Activated gamma-delta T cell (primary cell): ENCODE measurements around the gene SH3TC2.
"Not testable (repeated sequence)": the region's sequence is repeated elsewhere in the genome, so short reads cannot be mapped to it uniquely, and the experiment has no call there.

Experiments
- DNase-seq: peaks from one replicate; lab custom pipeline; 2025; lab: John Stamatoyannopoulos, UW
- total RNA-seq, 2 donors: gene quantifications; one replicate each; lab custom pipeline; 2026; lab: John Stamatoyannopoulos, UW

Gene SH3TC2
- total RNA-seq, result 0 to 0.09 reads per million in 2 donors

DNA sequence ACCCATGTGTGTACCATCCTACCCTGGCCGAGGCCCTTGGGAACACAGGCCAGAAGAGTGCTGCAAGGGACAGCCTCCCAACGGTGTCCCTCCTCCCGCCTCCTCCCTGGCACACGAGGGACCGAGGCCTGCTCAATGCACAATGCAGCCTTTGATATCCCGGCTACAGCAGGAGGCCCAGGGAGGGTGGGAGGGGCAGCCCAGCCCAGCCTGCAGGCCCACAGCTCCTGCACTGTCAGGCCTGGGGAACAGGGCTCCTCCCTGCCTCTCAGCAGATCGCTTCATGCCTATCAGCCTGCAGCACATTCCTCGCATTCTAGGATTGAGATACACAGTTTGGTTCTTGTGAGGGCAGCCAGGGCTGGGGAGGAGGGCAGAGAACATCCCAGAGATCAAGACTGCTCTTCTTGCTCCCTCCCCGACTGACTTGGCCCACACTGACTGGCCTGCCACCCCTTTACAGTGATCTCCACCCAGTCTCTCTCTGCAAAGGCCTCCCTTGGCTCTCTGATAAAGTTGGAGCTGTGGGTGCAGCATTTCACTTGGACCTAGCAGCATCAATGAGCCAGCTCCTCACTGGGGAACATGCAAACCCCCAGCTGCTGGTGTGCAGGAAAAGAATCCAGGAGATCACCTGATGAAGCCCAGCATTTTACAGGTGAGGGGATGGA, at the start of gene SH3TC2:
SH3TC2 (minus strand) TSS at position 46 of the 671 bp plus-strand sequence; CDS start at position 6, 40 bp downstream.
- DNase-seq, result no peak

DNA sequence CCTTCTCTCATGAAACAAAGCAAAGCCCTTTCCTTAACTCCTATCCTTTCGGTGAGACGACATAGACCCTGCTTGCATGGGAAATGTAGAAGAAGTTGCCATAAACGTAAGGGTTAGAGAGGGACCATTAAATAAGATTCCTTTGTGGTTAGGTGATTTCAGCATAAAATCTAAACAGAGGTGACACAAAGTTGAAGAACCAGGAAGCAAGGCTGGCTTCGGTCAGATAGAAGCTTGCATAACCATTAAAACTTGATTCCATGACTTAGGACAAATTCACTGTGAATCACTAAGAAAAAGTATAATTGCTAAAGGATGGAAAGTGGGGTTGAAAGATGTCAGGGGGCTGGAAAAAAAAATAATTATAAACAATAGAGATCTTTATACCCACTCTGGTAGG, 47.5 kb upstream of the SH3TC2 start:
- DNase-seq, result no peak

DNA sequence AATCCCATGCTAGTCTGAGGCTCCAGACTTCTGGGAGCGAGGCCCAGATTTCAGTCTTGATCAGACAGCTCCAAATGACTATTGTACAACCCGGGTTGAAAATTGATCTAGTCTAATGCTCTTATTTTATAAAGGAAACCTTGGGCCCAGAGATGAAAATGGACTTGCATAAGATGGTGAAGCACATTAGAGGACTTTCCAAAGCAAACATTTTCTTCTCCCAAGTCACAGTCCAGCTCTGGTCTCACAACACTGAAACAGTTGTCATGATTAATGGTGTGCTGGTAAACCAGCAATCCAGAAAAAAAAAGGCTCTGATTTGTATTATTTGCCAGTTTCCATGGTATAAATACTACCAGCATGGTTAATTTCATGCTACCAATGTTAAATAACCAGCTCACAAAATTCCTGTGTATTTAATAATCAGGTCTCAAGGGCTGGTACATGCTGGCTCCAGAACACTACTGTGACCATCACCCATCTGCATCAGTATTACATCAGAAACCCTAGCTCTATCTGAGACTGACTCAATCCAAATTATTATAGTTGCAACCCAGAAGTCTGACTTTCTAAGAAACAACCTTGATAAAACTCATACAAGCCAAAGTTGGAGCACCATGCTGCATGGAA, 45.9 kb upstream of the SH3TC2 start:
- no peak for DNase-seq

DNA sequence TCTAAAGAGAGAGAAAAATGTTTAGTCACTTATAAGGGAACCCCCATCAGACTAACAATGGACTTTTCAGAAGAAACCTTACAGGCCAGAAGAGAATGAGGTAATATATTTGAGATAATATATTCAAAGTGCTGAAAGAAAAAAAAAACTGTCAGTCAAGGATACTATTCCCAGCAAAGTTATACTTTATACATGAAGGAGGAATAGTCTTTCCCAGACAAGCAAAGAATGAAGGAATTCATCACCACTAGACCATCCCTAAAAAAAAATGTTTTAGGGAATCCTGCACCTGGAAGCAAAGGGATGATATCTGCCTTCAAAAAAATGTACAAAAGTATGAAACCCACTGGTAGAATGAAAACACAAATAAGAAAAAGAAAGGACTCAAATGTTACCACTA, 37.5 kb upstream of the SH3TC2 start:
- DNase-seq, result no peak

DNA sequence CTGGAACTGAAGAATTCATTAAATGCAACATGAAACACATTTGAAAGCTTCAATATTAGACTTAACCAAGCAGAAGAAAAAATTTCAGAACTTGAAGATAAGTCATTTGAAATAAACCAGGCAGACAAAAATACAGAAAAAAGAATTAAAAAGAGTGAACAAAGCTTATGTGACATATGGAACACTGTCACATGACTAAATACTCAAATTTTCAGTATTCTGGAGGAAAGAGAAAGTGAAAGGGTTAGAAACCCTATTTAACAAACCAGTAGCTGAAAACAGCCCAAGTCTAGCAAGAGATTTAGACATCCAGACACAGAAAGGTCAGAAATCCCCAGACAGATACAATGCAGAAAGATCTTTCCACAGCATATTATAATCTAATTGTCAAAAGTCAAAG, 37.1 kb upstream of the SH3TC2 start:
- DNase-seq, result no peak

DNA sequence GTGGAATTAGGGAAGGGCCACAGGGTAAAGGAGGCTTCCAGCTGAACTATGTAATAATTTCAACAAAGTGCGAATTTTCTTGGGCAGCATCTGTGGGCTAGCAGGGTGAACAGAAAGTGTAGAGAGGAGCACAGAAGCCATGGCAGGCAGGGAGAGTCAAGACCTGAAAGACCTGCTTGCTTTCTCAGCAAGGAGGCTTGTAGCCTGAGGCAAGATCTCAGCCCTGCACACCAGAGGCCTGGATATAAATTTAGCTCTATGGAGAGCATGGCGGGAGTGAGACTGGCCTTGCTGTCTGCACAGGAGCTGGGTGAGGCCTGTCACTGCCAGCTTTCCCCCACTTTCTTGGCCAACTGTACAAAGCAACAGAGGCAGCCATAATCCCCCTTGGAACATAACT, 32.1 kb upstream of the SH3TC2 start:
- DNase-seq, result no peak

DNA sequence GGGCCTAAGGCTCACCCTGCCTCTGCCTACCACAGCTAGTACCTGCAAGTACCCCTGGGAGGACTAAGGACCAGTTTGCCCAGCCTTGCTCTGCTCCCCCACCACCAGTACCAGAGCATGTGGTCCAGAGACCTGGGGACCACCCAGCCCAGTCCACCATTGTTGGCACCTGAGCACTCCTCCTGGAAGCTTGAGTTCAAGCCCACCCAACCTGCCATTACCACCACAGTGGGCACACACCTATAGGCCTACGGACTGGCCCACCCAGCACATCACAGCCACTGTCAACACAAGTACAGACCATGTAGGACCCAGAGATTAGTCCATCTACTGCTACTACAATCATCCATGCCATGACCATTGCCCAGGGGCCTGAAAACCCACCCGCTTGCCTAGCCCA, 30.8 kb upstream of the SH3TC2 start:
- no peak for DNase-seq

DNA sequence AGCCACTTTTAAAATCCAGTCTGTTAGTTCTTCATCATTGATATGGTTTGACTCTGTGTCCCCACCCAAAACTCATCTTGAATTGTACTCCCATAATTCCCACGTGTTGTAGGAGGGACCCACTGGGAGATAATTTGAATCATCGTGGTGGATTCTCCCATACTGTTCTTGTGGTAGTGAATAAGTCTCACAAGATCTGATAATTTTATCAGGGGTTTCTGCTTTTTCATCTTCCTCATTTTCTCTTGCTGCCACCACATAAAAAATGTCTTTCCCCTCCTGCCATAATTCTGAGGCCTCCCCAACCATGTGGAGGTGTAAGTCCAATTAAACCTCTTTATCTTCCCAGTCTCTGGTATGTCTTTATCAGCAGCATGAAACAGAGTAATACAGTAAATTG, 26.9 kb upstream of the SH3TC2 start:
- no peak for DNase-seq

DNA sequence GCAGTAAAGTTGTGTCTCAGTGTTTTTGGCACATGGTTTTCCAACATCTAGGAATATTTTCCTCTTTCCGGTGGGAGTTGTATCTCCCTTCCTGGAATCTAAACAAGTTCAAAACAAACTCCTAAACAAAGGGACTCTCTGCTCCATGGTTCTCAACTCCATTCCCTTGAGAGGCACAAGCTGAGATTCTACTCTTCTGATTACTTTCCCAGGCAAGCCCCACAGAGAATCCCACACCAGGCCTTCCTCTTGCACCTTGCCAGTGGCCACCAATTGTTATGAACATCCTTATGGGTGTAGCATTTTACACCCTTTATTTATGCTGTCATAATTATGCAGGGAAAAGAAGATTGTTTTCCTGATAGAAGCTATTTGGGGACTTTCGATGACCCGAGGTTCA, 25.8 kb upstream of the SH3TC2 start:
- no peak for DNase-seq

DNA sequence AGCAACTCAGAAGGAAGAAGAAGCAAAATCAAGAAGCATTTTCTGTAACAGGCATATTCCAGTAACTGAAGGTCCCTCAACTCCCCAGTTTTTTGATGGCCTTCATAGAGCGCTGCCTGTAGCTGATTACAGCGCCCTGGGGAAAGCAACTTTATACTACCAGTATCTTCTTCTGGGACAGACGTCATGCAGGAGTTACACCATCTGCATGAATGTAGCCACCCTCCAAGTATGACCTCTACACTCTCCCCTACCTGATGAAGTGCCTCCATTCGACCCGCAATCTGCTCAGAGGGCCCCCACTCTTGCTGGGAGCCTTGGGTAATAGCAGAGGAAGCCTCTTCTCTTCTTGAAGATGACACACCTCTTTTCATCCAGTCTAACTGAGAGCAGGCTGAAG, 21.0 kb upstream of the SH3TC2 start:
- DNase-seq, result no peak

DNA sequence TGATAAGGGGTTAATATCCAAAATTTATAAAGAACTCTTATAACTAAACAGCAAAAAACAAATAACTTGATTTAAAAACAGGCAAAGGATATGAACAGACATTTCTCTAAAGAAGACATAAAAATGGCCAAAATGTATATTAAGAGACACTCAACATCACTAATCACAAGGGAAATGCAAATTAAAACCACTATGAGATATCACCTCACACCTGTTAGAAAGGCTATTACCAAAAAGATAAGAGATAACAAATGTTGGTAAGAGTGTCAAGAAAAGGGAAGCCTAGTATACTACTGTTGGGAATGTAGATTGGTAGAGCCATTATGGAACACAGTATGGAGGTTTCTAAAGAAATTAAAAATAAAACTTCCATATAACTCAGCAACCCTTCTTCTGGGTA, 19.4 kb upstream of the SH3TC2 start:
- DNase-seq, result no peak

DNA sequence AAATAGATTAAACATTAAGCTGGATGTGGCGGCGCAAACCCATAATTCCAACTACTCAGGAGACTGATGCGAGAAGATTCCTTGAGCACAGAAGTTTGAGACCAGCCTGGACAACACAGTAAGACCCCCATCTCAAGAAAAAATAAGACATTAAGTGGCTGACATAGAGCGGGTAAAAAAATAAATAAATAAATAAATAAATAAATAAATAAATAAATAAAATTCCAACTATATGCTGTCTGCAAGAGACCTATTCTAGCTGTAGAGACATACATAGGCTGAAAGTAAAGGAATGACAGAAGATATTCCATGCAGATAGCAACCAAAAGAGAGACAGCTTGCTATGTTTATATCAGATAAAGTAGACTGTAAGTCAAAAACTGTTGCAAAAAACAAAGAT, 17.4 kb upstream of the SH3TC2 start:
- DNase-seq, result no peak

DNA sequence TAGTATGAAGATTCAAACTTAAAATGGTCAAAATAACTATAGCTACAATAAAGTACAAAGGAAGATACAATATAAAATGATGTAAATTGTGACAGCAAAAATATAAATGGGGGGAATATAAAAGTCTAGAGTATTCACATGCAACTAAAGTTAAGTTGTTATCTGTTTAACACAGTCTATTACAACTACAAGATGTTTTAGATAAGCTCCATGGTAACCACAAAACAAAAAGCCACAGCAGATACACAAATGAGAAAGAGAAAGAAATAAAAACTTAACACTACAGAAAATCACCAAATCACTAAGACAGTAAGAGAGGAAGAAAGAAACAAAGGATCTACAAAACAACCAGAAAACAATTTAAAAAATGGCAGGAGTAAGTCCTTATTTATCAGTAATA, 17.0 kb upstream of the SH3TC2 start:
- DNase-seq, result no peak

DNA sequence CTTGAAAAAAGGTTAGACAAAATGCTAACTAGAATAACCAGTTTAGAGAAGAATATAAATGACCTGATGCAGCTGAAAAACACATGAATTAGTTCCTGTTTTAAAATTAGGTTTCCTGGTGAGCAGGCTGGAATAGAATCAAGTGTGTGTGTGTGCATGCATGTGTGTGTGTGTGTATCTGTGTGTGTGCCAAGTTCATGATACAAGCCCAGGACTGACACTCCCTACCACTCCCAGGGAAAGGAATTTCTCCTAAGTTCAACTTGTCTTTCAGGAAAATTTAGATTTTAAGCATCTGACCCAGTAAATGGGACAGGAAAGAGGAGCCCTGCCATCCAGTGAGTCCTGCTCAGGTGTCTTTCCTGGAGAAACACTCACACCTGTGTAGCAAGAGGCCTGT, 11.2 kb upstream of the SH3TC2 start:
- DNase-seq, result not testable (repeated sequence)

DNA sequence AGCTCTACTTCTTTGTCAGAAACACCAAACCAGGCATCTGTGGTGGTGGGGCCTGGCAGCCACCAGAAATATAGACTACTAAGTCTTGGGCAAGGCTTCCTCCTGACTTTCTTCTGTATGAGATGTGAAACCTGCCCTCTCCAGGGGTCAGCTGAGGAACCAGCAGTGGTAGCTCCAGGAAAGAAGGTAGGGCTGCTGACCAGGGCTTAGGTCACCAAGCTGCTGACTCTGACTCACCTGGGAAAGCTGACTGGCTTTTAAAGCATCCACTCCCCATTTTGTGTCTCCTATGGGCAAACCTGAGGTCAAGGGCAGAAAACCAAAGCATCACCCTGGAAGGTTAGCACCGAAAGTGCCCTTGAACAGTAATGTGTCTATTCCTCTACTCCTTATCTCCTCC, 10.4 kb upstream of the SH3TC2 start:
- no peak for DNase-seq

DNA sequence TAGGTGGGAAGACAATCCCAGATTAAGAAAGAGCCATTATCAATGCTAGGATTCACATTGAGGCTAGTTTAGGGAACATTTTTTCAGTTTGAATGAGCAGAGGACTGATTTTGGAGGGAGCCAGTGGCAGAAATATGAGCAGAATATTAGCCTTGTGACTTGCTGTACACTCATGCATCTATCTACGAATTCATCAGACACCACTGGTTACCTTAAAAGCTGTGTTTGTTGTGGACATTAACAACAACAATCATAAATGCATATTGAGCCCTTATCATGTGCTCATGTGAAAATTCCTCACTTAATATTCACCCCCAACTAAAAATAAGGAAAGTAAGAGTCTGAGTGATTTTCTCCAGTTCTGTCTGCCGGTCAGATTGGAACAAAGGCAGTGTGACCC, 9.9 kb upstream of the SH3TC2 start:
- no peak for DNase-seq

DNA sequence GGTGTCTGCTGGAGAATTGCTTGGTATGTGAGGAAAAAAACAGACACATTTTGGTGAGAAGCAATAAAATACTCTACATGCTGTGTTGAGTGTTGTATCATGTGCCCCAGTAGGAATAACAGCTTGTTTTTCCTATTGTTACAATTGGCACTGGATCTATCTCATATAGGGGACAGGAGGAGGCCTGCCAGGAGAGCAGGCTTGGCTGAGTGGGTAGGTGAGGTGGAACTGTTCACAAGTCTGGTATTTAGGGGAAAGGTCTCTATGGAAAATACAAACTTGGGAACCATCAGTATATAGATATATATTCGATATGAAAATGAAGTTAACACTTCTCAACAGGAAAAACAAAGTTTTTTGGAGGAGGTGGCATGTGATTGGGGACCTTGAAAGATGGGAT, 9.5 kb upstream of the SH3TC2 start:
- DNase-seq, result no peak

DNA sequence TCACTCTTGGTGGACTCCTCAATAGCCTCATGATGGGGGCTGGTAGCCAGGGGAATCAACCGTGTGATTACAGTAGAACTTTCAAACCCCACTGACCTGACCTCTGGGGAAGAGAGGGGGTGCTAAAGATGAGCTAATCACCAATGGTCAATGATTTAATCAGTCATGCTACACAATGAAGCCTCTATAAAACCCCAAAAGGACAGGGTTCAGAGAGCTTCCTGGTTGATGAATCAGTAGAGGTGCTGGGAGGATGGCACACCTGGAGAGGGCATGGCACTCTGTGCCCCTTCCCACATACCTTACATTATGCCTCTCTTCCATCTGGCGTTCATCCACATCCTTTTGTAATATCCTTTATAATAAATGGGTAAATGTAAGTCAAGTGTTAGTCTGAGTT, 8.9 kb upstream of the SH3TC2 start:
- DNase-seq, result no peak

DNA sequence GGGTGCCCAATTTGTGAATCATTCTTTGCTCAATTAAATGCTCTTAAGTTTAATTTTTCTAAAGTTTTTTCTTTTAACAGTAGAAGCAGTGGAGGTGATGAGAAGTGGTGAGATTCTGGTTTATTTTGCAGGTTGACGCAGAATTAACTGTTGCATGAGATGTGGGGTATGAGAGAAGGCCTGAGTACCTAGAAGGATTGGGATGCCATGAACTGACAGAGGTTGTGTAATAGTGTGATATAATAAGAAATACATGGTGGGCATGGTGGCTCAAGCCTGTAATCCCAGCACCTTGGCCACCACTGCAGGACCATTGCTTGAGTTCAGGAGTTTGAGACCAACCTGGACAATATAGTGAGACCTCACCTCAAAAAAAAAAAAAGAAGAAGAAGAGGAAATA, 8.4 kb upstream of the SH3TC2 start:
- no peak for DNase-seq

DNA sequence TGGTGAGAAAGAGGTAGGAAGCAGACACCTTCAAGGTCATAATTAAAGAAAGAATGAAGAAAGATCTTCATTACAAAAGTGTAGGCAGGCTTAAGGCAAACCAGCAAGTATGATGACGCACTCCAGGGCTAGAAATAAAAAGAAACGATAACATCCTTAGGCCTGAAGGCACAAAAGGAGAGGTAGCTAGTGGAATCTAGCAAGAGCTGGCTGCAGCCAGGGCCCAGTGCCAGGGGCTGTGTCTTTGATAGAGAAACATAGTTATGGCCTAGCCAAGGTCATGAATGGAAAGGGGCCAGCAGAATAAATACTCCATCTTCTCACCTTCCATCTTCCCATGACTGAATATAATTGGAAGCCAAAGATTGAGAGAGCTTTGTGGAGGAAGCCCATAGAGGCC, 6.8 kb upstream of the SH3TC2 start:
- DNase-seq, result no peak

DNA sequence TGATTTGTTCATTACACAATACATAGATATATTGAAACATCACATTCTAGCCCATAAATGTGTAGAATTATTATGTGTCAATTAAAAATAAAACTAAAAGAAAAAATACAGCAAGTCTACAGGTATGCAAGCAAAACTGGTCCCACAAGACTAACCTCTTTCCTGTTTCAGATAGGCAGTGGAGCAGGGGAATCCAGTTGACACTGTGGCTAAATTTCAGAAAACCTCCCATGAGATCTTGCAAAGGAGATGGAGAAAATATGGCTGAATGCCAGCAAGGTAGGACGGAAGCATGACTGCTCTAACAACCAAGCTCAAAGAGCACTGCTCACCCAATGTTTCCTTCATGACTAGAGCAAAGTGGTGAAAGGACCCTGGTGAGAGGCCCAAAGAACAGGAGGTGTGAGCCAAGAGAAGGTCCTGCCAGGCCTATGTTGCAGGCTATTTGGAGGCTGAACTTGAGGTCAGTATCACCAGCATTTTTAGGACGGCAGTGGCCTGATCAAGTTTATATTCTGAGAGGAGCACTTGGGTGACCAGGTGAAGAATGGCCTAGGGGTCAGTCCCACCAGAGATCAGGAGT, 1.1 kb upstream of the SH3TC2 start:
- DNase-seq, result no peak

DNA sequence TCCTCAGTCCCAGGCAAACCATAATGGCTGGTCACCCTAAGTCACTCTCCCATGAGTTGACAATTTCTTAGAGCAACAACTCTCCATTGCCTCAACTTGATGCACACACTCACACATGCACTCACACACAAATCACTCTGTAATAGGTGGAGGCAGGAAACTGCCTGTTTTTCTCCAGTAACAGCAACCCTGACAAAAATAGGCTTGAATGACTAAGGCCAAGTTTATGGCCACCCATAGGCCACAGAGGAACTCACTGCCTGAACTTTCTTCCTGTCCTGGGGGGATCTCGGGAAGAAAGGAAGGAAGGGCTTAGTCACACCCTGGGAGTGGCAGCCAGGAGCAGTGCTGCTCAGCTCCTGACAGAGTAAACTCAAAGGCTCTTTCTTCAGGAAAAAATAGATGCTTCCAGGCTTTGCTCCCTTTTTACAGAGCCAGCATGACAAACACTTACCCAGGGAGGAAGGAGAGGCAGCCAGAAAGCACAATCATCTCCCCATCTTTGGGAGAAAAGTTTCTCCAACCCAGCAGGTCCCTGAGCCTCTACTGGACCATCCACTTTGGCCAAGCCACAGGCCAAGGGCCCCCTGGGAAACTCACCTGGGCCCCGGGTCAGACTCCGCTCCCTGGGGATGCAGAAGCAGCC, 368 bp downstream of the SH3TC2 start:
- DNase-seq, result no peak

DNA sequence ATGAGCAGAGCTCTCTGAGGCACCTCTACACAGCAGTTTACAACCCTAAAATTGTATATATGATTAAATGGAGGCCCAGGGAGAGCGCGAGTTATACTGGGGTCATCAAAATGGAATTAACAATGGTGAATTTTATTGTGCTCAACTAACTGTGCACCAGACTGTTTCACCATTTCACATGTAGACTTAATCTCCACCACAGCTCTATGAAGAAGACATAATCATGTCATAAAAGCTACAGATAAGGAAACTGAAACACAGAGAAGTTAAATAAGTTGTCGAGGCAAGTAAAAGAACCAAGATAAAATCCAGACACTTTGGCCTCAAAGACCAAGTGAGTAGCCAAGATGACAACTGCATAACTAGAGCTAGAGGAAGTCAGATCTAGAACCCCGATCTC, 1.5 kb downstream of the SH3TC2 start:
- DNase-seq, result no peak
